Measurements from ENCODE around the gene TEX29. TPM values are rescaled to one million over a fixed set of nuclear protein-coding genes. Genes with fewer than 3 reads are reported as not detected.

TEX29 gene
- polyA plus RNA-seq, 1 donor from 2014 or later: not detected

DNA sequence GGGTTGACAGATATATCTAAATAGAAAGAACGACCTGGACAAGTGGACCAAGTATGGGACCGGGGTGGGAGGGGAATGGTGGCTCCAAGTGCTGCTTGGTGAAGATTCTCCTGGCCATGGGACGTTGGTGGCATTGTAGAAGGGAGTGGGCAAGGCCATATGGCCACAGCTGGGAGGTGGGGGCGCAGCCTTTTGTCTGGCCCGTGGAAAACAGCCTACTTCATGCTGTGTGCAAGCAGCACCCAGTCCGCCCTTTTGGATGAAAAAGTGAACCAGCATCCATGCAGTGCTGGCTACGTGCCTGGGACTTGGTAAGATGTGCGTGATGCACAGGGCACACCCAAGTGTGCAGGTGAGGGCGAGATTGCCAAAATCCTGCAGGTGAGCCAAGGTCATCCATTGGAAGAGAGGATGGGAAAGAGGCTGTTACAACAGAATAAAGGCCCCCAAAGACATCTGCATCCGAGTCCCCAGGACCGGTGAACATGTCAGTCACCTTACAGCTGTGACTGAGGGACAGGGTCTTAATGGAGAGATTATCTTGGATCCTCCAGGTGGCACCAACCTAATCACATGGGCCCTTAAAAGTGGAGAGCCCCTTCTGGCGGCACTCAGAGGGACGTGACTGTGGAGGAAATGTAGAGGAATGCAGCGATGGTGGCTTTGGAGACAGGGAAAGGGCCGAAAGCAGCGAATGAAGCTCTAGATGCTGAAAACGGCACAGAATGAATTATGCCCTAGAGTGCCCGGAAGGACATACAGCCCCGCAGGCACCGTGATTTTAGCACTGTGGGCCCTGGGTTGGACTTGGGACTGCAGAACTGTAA lies 40.8 kb downstream of the TEX29 start:
- no peaks in the 10 kb centered on the region for H3K9me3 ChIP-seq (ENCODE audit: low read length)

DNA sequence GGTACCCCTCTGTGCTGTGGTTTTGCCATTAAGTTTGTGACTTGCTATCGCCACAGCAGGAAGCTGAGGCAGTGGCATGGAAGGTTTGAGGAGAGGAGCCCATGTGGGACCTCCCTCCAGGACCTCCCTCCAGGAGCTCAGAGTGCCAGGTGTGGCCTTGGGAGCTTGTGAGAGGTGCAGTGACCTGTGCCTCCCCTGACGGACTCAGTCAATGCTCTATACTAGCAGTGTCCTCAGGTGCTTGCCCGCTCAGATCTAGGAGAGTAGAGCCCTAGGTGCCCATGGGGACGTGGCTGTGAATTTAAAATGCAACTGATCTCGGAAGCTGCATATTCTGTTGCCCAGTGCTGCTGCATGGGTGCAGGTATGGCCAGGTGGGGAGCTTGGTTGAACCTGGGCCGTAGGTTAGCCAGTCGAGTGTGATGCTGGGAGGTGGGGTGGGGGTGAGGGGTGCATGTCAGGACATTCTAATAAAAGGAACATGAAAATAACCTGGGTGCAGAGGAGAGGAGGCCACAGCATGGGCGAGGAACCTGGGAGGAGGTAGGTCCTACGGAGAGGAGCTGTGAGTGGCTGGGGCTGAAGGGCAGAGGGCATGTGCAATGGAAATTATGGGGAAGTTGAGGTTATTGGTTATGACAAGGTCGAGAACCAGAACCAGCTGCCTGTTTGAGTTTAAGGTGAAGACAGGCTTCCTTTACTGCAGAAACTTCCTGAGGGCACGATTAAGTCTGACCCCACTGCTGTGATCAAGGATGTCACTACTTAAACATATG lies 41.6 kb downstream of the TEX29 start:
- Histone ChIP-seq H3K4me3 (ENCODE audit: low read length) (no peak overlapping the region), H3K36me3 (ENCODE audit: insufficient read depth, low read length) (no peaks in the 10 kb centered on the region), H3K27me3 (ENCODE audit: insufficient read depth, low read depth, low read length) (no peaks in the 10 kb centered on the region), H3K79me2 (replicated peaks; ENCODE audit: insufficient read depth, low read length) (no peaks in the 10 kb centered on the region), H3K9me2 (ENCODE audit: insufficient read depth, low read length) (no peaks in the 10 kb centered on the region), H3K9ac (ENCODE audit: low read length) (no peak overlapping the region), H3K4me2 (ENCODE audit: low read length) (no peak overlapping the region), H3F3A (ENCODE audit: insufficient read depth, low read length, poor library complexity, severe bottlenecking) (no peaks in the 10 kb centered on the region), H3K27ac (ENCODE audit: low read length) (no peak overlapping the region), H3K9me3 (ENCODE audit: low read length) (no peaks in the 10 kb centered on the region), H4K20me1 (ENCODE audit: insufficient read depth) (no peaks in the 10 kb centered on the region), H2AFZ (ENCODE audit: low read depth, low read length) (no peak overlapping the region)
- TF ChIP-seq MXI1 (conservative IDR thresholded peaks at IDR 0.05; ENCODE audit: poor library complexity, severe bottlenecking): no peak
- TF ChIP-seq EZH2 (IDR thresholded peaks at IDR 0.05; ENCODE audit: borderline replicate concordance, insufficient read depth, low read length, poor library complexity, severe bottlenecking): no peak
- no peak for TF ChIP-seq TAF1 (IDR thresholded peaks at IDR 0.05; ENCODE audit: low read depth)
- no peak for TF ChIP-seq POLR2AphosphoS5 (IDR thresholded peaks at IDR 0.05)
- TF ChIP-seq RAD21 (conservative IDR thresholded peaks at IDR 0.05): no peak
- TF ChIP-seq, protein P1, sequence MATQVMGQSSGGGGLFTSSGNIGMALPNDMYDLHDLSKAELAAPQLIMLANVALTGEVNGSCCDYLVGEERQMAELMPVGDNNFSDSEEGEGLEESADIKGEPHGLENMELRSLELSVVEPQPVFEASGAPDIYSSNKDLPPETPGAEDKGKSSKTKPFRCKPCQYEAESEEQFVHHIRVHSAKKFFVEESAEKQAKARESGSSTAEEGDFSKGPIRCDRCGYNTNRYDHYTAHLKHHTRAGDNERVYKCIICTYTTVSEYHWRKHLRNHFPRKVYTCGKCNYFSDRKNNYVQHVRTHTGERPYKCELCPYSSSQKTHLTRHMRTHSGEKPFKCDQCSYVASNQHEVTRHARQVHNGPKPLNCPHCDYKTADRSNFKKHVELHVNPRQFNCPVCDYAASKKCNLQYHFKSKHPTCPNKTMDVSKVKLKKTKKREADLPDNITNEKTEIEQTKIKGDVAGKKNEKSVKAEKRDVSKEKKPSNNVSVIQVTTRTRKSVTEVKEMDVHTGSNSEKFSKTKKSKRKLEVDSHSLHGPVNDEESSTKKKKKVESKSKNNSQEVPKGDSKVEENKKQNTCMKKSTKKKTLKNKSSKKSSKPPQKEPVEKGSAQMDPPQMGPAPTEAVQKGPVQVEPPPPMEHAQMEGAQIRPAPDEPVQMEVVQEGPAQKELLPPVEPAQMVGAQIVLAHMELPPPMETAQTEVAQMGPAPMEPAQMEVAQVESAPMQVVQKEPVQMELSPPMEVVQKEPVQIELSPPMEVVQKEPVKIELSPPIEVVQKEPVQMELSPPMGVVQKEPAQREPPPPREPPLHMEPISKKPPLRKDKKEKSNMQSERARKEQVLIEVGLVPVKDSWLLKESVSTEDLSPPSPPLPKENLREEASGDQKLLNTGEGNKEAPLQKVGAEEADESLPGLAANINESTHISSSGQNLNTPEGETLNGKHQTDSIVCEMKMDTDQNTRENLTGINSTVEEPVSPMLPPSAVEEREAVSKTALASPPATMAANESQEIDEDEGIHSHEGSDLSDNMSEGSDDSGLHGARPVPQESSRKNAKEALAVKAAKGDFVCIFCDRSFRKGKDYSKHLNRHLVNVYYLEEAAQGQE (IDR thresholded peaks at IDR 0.05; ENCODE audit: borderline replicate concordance): no peak
- no peak for TF ChIP-seq EP300 (conservative IDR thresholded peaks at IDR 0.05; ENCODE audit: poor library complexity, severe bottlenecking)
- TF ChIP-seq, protein P2, sequence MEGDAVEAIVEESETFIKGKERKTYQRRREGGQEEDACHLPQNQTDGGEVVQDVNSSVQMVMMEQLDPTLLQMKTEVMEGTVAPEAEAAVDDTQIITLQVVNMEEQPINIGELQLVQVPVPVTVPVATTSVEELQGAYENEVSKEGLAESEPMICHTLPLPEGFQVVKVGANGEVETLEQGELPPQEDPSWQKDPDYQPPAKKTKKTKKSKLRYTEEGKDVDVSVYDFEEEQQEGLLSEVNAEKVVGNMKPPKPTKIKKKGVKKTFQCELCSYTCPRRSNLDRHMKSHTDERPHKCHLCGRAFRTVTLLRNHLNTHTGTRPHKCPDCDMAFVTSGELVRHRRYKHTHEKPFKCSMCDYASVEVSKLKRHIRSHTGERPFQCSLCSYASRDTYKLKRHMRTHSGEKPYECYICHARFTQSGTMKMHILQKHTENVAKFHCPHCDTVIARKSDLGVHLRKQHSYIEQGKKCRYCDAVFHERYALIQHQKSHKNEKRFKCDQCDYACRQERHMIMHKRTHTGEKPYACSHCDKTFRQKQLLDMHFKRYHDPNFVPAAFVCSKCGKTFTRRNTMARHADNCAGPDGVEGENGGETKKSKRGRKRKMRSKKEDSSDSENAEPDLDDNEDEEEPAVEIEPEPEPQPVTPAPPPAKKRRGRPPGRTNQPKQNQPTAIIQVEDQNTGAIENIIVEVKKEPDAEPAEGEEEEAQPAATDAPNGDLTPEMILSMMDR (IDR thresholded peaks at IDR 0.05; ENCODE audit: poor library complexity, severe bottlenecking): no peak
- no peak for TF ChIP-seq SMC3 (conservative IDR thresholded peaks at IDR 0.05; ENCODE audit: poor library complexity)

More for the DNA sequence above, 40.8 kb downstream of the TEX29 start:
- no peak overlapping the region for H3K4me3 ChIP-seq (ENCODE audit: low read length)
- no peak overlapping the region for H3K27ac ChIP-seq (ENCODE audit: low read length)
- H2AFZ ChIP-seq (ENCODE audit: low read depth, low read length): no peak overlapping the region
- no peaks in the 10 kb centered on the region for H3K36me3 ChIP-seq (ENCODE audit: insufficient read depth, low read length)
- H4K20me1 ChIP-seq (ENCODE audit: insufficient read depth): no peaks in the 10 kb centered on the region
- H3K9ac ChIP-seq (ENCODE audit: low read length): no peak overlapping the region
- TF ChIP-seq TAF1 (IDR thresholded peaks at IDR 0.05; ENCODE audit: low read depth): no peak
- no peaks in the 10 kb centered on the region for H3K79me2 ChIP-seq (replicated peaks; ENCODE audit: insufficient read depth, low read length)
- H3K9me2 ChIP-seq (ENCODE audit: insufficient read depth, low read length): no peaks in the 10 kb centered on the region
- H3K27me3 ChIP-seq (ENCODE audit: insufficient read depth, low read depth, low read length): no peaks in the 10 kb centered on the region
- no peak overlapping the region for H3K4me2 ChIP-seq (ENCODE audit: low read length)
- H3F3A ChIP-seq (ENCODE audit: insufficient read depth, low read length, poor library complexity, severe bottlenecking): no peaks in the 10 kb centered on the region
